Caco-2 (cell line): Measurements from ENCODE around the gene SPRY1. TPM values are rescaled to one million over a fixed set of nuclear protein-coding genes. Genes with fewer than 3 reads are reported as not detected.
A peak's percentile ranks its signal among the peaks of the same experiment; 100 is the strongest.

Experiments used
- BruUV-seq: library from RNA; stranded (reverse); fragments of 400-500 nt; replicated peaks from 2 replicates; lab custom pipeline; 2021; lab: Mats Ljungman, UMichigan
- CTCF ChIA-PET: fragments of 300-600 bp; sonication (Branson Sonifier 250); formaldehyde crosslinking; loops from one replicate; lab custom pipeline; 2022; ENCODE audit warnings: antibody characterized with exemption; lab: Charles Lee
- POLR2A ChIA-PET: fragments of 300-600 bp; sonication (Branson Sonifier 250); formaldehyde crosslinking; loops from one replicate; lab custom pipeline; 2022; ENCODE audit warnings: antibody characterized with exemption; lab: Charles Lee
- DNase-seq, 2 experiments: peaks; one replicate each; pipeline versions ENCODE4 v3.0.0 to v3.0.0-alpha.2; 2020 to 2022
- H3K27me3 ChIP-seq: replicated peaks from 2 replicates; pipeline ENCODE4 v1.6.0; 2011; ENCODE audit warnings: low read length; ENCODE audit not compliant: control insufficient read depth, insufficient read depth
- H3K36me3 ChIP-seq: 2 replicates; pipeline ENCODE4 v1.5.1; 2011; ENCODE audit warnings: low read length; ENCODE audit not compliant: control insufficient read depth, insufficient read depth
- H3K4me1 ChIP-seq: fragments of 250-450 bp; sonication (Bioruptor Pico); 2 replicates; pipeline ENCODE4 v1.5.1; 2020; ENCODE audit warnings: mild to moderate bottlenecking
- H3K4me3 ChIP-seq: 2 replicates; pipeline ENCODE4 v1.5.1; 2011; ENCODE audit warnings: low read depth, mild to moderate bottlenecking, control low read depth, low read length
- H3K9me3 ChIP-seq: fragments of 250-450 bp; sonication (Bioruptor Pico); 2 replicates; pipeline ENCODE4 v1.5.1; 2020; ENCODE audit warnings: mild to moderate bottlenecking, moderate library complexity
- H3K27ac Mint-ChIP-seq: one replicate; pipeline ENCODE4 v1.8.0; 2022; ENCODE audit warnings: mixed read lengths; ENCODE audit not compliant: unreplicated experiment
- H3K27me3 Mint-ChIP-seq: one replicate; pipeline ENCODE4 v1.8.0; 2022; ENCODE audit warnings: mixed read lengths; ENCODE audit not compliant: insufficient read depth, unreplicated experiment
- H3K36me3 Mint-ChIP-seq: one replicate; pipeline ENCODE4 v1.8.0; 2022; ENCODE audit warnings: mild to moderate bottlenecking, mixed read lengths; ENCODE audit not compliant: insufficient read depth, unreplicated experiment
- H3K4me1 Mint-ChIP-seq: one replicate; pipeline ENCODE4 v1.8.0; 2022; ENCODE audit warnings: low read depth, mixed read lengths; ENCODE audit not compliant: unreplicated experiment
- H3K4me3 Mint-ChIP-seq: one replicate; pipeline ENCODE4 v1.8.0; 2022; ENCODE audit warnings: mild to moderate bottlenecking, moderate library complexity, mixed read lengths; ENCODE audit not compliant: unreplicated experiment
- H3K9me3 Mint-ChIP-seq: one replicate; pipeline ENCODE4 v1.8.0; 2022; ENCODE audit warnings: mixed read lengths; ENCODE audit not compliant: unreplicated experiment
- intact Hi-C: fragments of 100-400 bp; cut with micrococcal nuclease; formaldehyde crosslinking; loops from one replicate; pipeline ENCODE4 v1.10.0; 2022; ENCODE audit not compliant: unreplicated experiment
- total RNA-seq: library from RNA; stranded (reverse); gene quantifications from 2 replicates; pipeline ENCODE4 v1.2.3, GENCODE V29; 2022
- TF ChIP-seq, protein P1 (sequence below), 2 experiments: fragments of 200-600 bp in 1 of 2; IDR thresholded peaks; 1 replicate in 1 of 2; 2 replicates in 1 of 2; pipeline versions ENCODE4 v1.5.1 to v1.8.0; 2011 to 2022; ENCODE audit warnings: antibody characterized with exemption in 1 of 2, control low read depth in 1 of 2, inconsistent platforms in 1 of 2, low read depth in 1 of 2, low read length in 1 of 2, mild to moderate bottlenecking in 1 of 2, moderate library complexity in 1 of 2; ENCODE audit not compliant: insufficient read depth in 1 of 2, severe bottlenecking in 1 of 2, unreplicated experiment in 1 of 2

SPRY1 gene
- total RNA-seq, 1 experiment from 2014 or later, result 23.2 TPM

- Histone ChIP-seq H3K27me3 (no peaks in the 10 kb centered on the region), H3K4me1 (peaks cover 50% of the 10 kb centered on the region), H3K9me3 (no peaks in the 10 kb centered on the region), H3K36me3 (no peaks in the 10 kb centered on the region), H3K4me3 (no peak overlapping the region)
- no peak overlapping the region for H3K4me3 Mint-ChIP-seq
- TF ChIP-seq, protein P1, sequence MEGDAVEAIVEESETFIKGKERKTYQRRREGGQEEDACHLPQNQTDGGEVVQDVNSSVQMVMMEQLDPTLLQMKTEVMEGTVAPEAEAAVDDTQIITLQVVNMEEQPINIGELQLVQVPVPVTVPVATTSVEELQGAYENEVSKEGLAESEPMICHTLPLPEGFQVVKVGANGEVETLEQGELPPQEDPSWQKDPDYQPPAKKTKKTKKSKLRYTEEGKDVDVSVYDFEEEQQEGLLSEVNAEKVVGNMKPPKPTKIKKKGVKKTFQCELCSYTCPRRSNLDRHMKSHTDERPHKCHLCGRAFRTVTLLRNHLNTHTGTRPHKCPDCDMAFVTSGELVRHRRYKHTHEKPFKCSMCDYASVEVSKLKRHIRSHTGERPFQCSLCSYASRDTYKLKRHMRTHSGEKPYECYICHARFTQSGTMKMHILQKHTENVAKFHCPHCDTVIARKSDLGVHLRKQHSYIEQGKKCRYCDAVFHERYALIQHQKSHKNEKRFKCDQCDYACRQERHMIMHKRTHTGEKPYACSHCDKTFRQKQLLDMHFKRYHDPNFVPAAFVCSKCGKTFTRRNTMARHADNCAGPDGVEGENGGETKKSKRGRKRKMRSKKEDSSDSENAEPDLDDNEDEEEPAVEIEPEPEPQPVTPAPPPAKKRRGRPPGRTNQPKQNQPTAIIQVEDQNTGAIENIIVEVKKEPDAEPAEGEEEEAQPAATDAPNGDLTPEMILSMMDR (IDR thresholded peaks at IDR 0.05; ENCODE audit: insufficient read depth in 1 of 2, low read depth in 1 of 2, low read length in 1 of 2, severe bottlenecking in 1 of 2, unreplicated experiment in 1 of 2), result no peak
- CTCF ChIA-PET, result interaction anchor here (1.2 kb wide), 1 partner anchor 12 kb away, joined by 4 read pairs; no protein-coding TSS in a partner anchor
- BruUV-seq, result no TSS peak
- H3K4me1 Mint-ChIP-seq, result peaks cover 22% of the 10 kb centered on the region
- H3K9me3 Mint-ChIP-seq, result no peaks in the 10 kb centered on the region
- no peaks in the 10 kb centered on the region for H3K27me3 Mint-ChIP-seq
- DNase-seq, result no peak
- POLR2A ChIA-PET, result no interaction called here
- intact Hi-C loops, result no loop called here
- no peaks in the 10 kb centered on the region for H3K36me3 Mint-ChIP-seq
- H3K27ac Mint-ChIP-seq, result no peak overlapping the region
Observed at GRCh38 chr4:123411514-123411913, 14.9 kb downstream of the SPRY1 start.

GRCh38 chr4:123412091-123412505 is 15.5 kb downstream of the SPRY1 start:
- intact Hi-C loops, result no loop called here
- ChIA-PET CTCF (interaction anchor here (1.2 kb wide), 1 partner anchor 13 kb away, joined by 4 read pairs; no protein-coding TSS in a partner anchor), POLR2A (no interaction called here)
- H3K4me3 Mint-ChIP-seq, result no peak overlapping the region
- peaks cover 27% of the 10 kb centered on the region for H3K4me1 Mint-ChIP-seq
- H3K27me3 Mint-ChIP-seq, result no peaks in the 10 kb centered on the region
- DNase-seq, result no peak
- no peaks in the 10 kb centered on the region for H3K36me3 Mint-ChIP-seq
- Histone ChIP-seq H3K4me1 (peaks cover 54% of the 10 kb centered on the region), H3K27me3 (no peaks in the 10 kb centered on the region), H3K4me3 (no peak overlapping the region), H3K36me3 (no peaks in the 10 kb centered on the region), H3K9me3 (no peaks in the 10 kb centered on the region)
- no peaks in the 10 kb centered on the region for H3K9me3 Mint-ChIP-seq
- H3K27ac Mint-ChIP-seq, result no peak overlapping the region
- BruUV-seq, result no TSS peak
- TF ChIP-seq, protein P1 (IDR thresholded peaks at IDR 0.05; ENCODE audit: insufficient read depth in 1 of 2, low read depth in 1 of 2, low read length in 1 of 2, severe bottlenecking in 1 of 2, unreplicated experiment in 1 of 2), result no peak

DNA sequence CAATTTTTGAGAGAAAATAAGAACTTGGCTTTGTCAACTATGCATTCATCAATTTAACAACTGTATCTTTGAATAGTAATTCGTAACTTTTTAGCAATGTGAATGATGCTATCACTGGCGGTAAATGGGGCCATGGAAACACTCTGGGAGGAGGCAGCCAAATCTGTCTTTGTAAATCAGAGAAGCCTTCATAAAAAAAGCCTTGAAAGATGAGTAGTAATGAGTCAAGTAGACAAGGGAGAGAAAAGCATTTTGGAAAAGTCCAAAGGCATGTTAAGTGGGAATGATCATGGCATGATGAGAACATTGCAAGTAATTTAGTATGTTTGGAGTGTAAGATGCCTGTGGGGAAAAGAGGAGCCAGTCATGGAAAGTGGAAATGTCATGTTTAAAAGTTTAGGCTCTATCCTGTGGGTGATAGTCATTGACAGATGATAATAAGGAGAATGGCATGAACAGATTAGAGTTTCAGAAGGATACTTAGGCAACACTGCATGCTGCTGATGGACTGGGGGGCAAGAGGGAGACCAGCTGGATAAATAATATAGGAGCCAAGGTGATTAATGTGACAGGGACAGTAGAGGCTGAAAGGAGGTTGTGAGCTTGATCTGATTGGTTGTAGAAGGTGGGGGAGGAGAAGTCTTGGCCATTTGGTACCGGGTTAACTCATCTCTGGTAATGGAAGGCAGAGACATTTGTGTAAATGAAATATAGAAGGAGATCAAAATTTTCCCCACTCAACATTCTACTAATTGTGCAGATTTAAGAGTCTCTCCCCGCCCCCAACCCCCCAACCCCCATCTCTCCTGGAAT is 16.3 kb downstream of the SPRY1 start:
- peaks cover 28% of the 10 kb centered on the region for H3K4me1 Mint-ChIP-seq
- ChIA-PET CTCF (interaction anchor here (1.2 kb wide), 1 partner anchor 14 kb away, joined by 4 read pairs; no protein-coding TSS in a partner anchor), POLR2A (no interaction called here)

More for the DNA sequence above, 16.3 kb downstream of the SPRY1 start:
- H3K27me3 Mint-ChIP-seq, result no peaks in the 10 kb centered on the region
- H3K4me3 ChIP-seq, result no peak overlapping the region
- H3K27me3 ChIP-seq, result no peaks in the 10 kb centered on the region
- H3K27ac Mint-ChIP-seq, result peak overlapping the region; percentile 9
- no peaks in the 10 kb centered on the region for H3K36me3 Mint-ChIP-seq
- H3K4me3 Mint-ChIP-seq, result peak overlapping the region; percentile 5
- no peak for DNase-seq
- no peaks in the 10 kb centered on the region for H3K36me3 ChIP-seq
- no TSS peak for BruUV-seq
- intact Hi-C loops, result no loop called here
- peaks cover 54% of the 10 kb centered on the region for H3K4me1 ChIP-seq
- no peaks in the 10 kb centered on the region for H3K9me3 Mint-ChIP-seq
- H3K9me3 ChIP-seq, result no peaks in the 10 kb centered on the region
- TF ChIP-seq, protein P1 (IDR thresholded peaks at IDR 0.05; ENCODE audit: insufficient read depth in 1 of 2, low read depth in 1 of 2, low read length in 1 of 2, severe bottlenecking in 1 of 2, unreplicated experiment in 1 of 2), result no peak
